GM12878 (cell line): ENCODE measurements around the gene B3GALNT1. TPM values are rescaled to one million over a fixed set of nuclear protein-coding genes. Genes with fewer than 3 reads are reported as not detected.

Experiments used
- ATAC-seq: fragments of 200-7000 bp; cut with Tn5 transposase; 3 replicates; pipeline ENCODE4 v1.9.1; 2020; ENCODE audit warnings: mild to moderate bottlenecking, moderate library complexity
- BruUV-seq: library from RNA; stranded (reverse); fragments of 400-500 nt; replicated peaks from 2 replicates; lab custom pipeline; 2021; lab: Mats Ljungman, UMichigan
- CTCF ChIA-PET: fragments of 300-600 bp; sonication (Branson Sonifier 250); formaldehyde crosslinking; extraction: SDS; loops from one replicate; lab custom pipeline; 2021; ENCODE audit warnings: inconsistent platforms; lab: Yijun Ruan, JAX
- POLR2A ChIA-PET: fragments of 350-600 bp; formaldehyde crosslinking; extraction: SDS; loops from one replicate; lab custom pipeline; 2021; ENCODE audit warnings: inconsistent platforms; lab: Charles Lee
- RAD21 ChIA-PET: fragments of 300-600 bp; sonication (Branson Sonifier 250); formaldehyde crosslinking; loops from one replicate; lab custom pipeline; 2023; ENCODE audit warnings: antibody characterized with exemption; ENCODE audit not compliant: unreplicated experiment; lab: Charles Lee
- SMC1A ChIA-PET: fragments of 300-600 bp; sonication (Branson Sonifier 250); formaldehyde crosslinking; loops from one replicate; lab custom pipeline; 2023; ENCODE audit not compliant: unreplicated experiment, uncharacterized antibody; lab: Charles Lee
- DNase-seq: peaks from one replicate; pipeline ENCODE4 v3.0.0-alpha.2; 2011; ENCODE audit warnings: low read depth, low spot score
- FAIRE-seq: peaks from 3 replicates; lab custom pipeline; 2011; peaks lifted over from hg19 to GRCh38; lab: Jason Lieb, UNC
- H2AFZ ChIP-seq: 2 replicates; pipeline ENCODE4 v1.6.0; 2011; ENCODE audit warnings: low read depth, low read length, control low read depth; ENCODE audit not compliant: control insufficient read depth
- H3K27ac ChIP-seq: 2 replicates; pipeline ENCODE4 v1.5.1; 2011; ENCODE audit warnings: control low read depth; ENCODE audit not compliant: control insufficient read depth, insufficient read depth
- H3K27me3 ChIP-seq, 2 experiments: replicated peaks in 1 of 2; 2 replicates each; pipeline versions ENCODE4 v1.6.0 to v1.6.1; 2011; ENCODE audit warnings: low read length in 1 of 2; ENCODE audit not compliant: control insufficient read depth in 2 of 2, insufficient read depth in 2 of 2
- H3K36me3 ChIP-seq, 2 experiments: 2 replicates each; pipeline ENCODE4 v1.5.1; 2011; ENCODE audit warnings: low read length in 1 of 2; ENCODE audit not compliant: control insufficient read depth in 2 of 2, insufficient read depth in 2 of 2
- H3K4me1 ChIP-seq: 2 replicates; pipeline ENCODE4 v1.6.1; 2011; ENCODE audit warnings: mild to moderate bottlenecking, low read length, moderate library complexity, mixed read lengths; ENCODE audit not compliant: control insufficient read depth, insufficient read depth
- H3K4me2 ChIP-seq: 2 replicates; pipeline ENCODE4 v1.6.0; 2011; ENCODE audit warnings: control low read depth; ENCODE audit not compliant: control insufficient read depth, insufficient read depth
- H3K4me3 ChIP-seq: fragments of 200-600 bp; sonication (generic); 2 replicates; pipeline ENCODE4 v1.5.1; 2016
- H3K79me2 ChIP-seq: 2 replicates; pipeline ENCODE4 v1.6.0; 2011; ENCODE audit warnings: low read length; ENCODE audit not compliant: control insufficient read depth, insufficient read depth
- H3K9ac ChIP-seq: 2 replicates; pipeline ENCODE4 v1.8.0; 2011; ENCODE audit warnings: low read length, control low read depth, mixed read lengths; ENCODE audit not compliant: control insufficient read depth, insufficient read depth
- H3K9me3 ChIP-seq: replicated peaks from 3 replicates; pipeline ENCODE4 v1.5.1; 2011; ENCODE audit warnings: mild to moderate bottlenecking, low read length; ENCODE audit not compliant: control insufficient read depth, insufficient read depth
- H4K20me1 ChIP-seq: 2 replicates; pipeline ENCODE4 v1.6.0; 2011; ENCODE audit not compliant: control insufficient read depth, insufficient read depth
- ATF7 ChIP-seq: fragments of 450-650 bp; IDR thresholded peaks from 2 replicates; pipeline ENCODE4 v1.6.1; 2016; ENCODE audit warnings: low read depth, mild to moderate bottlenecking
- DPF2 ChIP-seq: fragments of 450-650 bp; IDR thresholded peaks from 2 replicates; pipeline ENCODE4 v1.6.1; 2017; ENCODE audit warnings: mild to moderate bottlenecking
- EZH2 ChIP-seq: IDR thresholded peaks from 2 replicates; pipeline ENCODE4 v1.6.1; 2012; ENCODE audit warnings: low read depth, mild to moderate bottlenecking, control low read depth, inconsistent platforms, low read length, borderline replicate concordance; ENCODE audit not compliant: control insufficient read depth
- KDM1A ChIP-seq: fragments of 200-600 bp; sonication (generic); IDR thresholded peaks from 2 replicates; pipeline ENCODE4 v1.6.1; 2016; ENCODE audit warnings: borderline replicate concordance
- MEF2A ChIP-seq: IDR thresholded peaks from 2 replicates; pipeline ENCODE4 v1.6.1; 2011; ENCODE audit warnings: low read depth, mild to moderate bottlenecking, low read length, moderate library complexity; ENCODE audit not compliant: insufficient read depth
- POLR2AphosphoS2 ChIP-seq: IDR thresholded peaks from 2 replicates; pipeline ENCODE4 v1.6.1; 2011; ENCODE audit warnings: low read depth, mild to moderate bottlenecking, low read length, improper control_type of control experiment, moderate library complexity
- POLR2AphosphoS5 ChIP-seq: IDR thresholded peaks from 2 replicates; pipeline ENCODE4 v1.6.1; 2011; ENCODE audit warnings: mild to moderate bottlenecking, low read length, inconsistent platforms
- RCOR1 ChIP-seq: conservative IDR thresholded peaks from 2 replicates; pipeline ENCODE4 v1.6.1; 2012; ENCODE audit warnings: low read depth, low read length, improper control_type of control experiment
- RFX5 ChIP-seq: IDR thresholded peaks from 2 replicates; pipeline ENCODE4 v1.6.1; 2011; ENCODE audit warnings: low read depth, low read length, improper control_type of control experiment
- SMARCA5 ChIP-seq: fragments of 450-650 bp; IDR thresholded peaks from 2 replicates; pipeline ENCODE4 v1.6.1; 2017; ENCODE audit warnings: mild to moderate bottlenecking
- SUPT20H ChIP-seq: IDR thresholded peaks from 2 replicates; pipeline ENCODE4 v1.6.1; 2011; ENCODE audit warnings: low read depth, mild to moderate bottlenecking, low read length, moderate library complexity, borderline replicate concordance; ENCODE audit not compliant: control insufficient read depth
- TARDBP ChIP-seq: IDR thresholded peaks from 2 replicates; pipeline ENCODE4 v1.6.1; 2016; ENCODE audit warnings: borderline replicate concordance
- ZNF24 ChIP-seq: fragments of 450-650 bp; IDR thresholded peaks from 2 replicates; pipeline ENCODE4 v1.6.1; 2017; ENCODE audit warnings: antibody characterized with exemption, mild to moderate bottlenecking
- WGBS: methylation state at CpG from one replicate; pipeline ENCODE4 v1.1.6; 2016; ENCODE audit warnings: low lambda C conversion rate; ENCODE audit not compliant: insufficient replicate concordance, insufficient coverage; ENCODE audit errors: missing lambda C conversion rate; 5-methylcytosine and 5-hydroxymethylcytosine counted together
- in situ Hi-C: fragments of 300-500 bp; cut with MboI; formaldehyde crosslinking; loops from 9 replicates; pipeline ENCODE4 v1.14.3; 2018; ENCODE audit warnings: mixed read lengths
- intact Hi-C: fragments of 100-400 bp; cut with micrococcal nuclease; formaldehyde crosslinking; loops from one replicate; pipeline ENCODE4 v1.14.2; 2022; ENCODE audit not compliant: unreplicated experiment
- polyA plus RNA-seq, 11 experiments: library from polyadenylated mRNA; depleted of rRNA in 4 of 11; unstranded in 6 of 11; stranded (reverse) in 5 of 11; fragments of >200 nt; fragmentation: Nextera tagmentation in 4 of 11; fragmentation: Illumina TruSeq in 1 of 11; extraction: Ambion mirVana in 4 of 11; extraction: Trizol in 1 of 11; gene quantifications; 1 replicate in 1 of 11; 2 replicates in 10 of 11; pipeline versions ENCODE4 v1.2.1 to v1.2.3, GENCODE V29; 2011 to 2016; ENCODE audit warnings: inconsistent platforms in 2 of 11, missing spikeins in 2 of 11, low read depth in 1 of 11
- total RNA-seq, 4 experiments: library from RNA; depleted of rRNA in 3 of 4; stranded (reverse); fragments of >200 nt in 3 of 4; fragmentation: Illumina TruSeq in 1 of 4; extraction: Trizol in 1 of 4; gene quantifications; 2 replicates each; pipeline versions ENCODE4 v1.2.1 to v1.2.3, GENCODE V29; 2013 to 2021
- TF ChIP-seq, protein P1 (sequence below): fragments of 450-650 bp; formaldehyde crosslinking; IDR thresholded peaks from 2 replicates; pipeline ENCODE4 v1.4.0; 2022; ENCODE audit warnings: mild to moderate bottlenecking, moderate library complexity
- TF ChIP-seq, protein P2 (sequence below): IDR thresholded peaks from 2 replicates; pipeline ENCODE4 v1.6.1; 2012; ENCODE audit warnings: mild to moderate bottlenecking, low read depth, low read length
- TF ChIP-seq, protein P3 (sequence below): IDR thresholded peaks from 2 replicates; pipeline ENCODE4 v1.6.1; 2012; ENCODE audit warnings: low read depth, low read length, improper control_type of control experiment
- TF ChIP-seq, protein P4 (sequence below): fragments of 150-350 bp; IDR thresholded peaks from 2 replicates; pipeline ENCODE4 v1.6.1; 2014; ENCODE audit warnings: mild to moderate bottlenecking, low read depth, low read length

B3GALNT1 gene
- total and polyA plus RNA-seq, 10 of the 15 experiments (the other 5 are each of a cell fraction or from before 2014, with no cell fraction given), result 0.04 to 0.95 (median 0.18) TPM; not detected in 3

DNA sequence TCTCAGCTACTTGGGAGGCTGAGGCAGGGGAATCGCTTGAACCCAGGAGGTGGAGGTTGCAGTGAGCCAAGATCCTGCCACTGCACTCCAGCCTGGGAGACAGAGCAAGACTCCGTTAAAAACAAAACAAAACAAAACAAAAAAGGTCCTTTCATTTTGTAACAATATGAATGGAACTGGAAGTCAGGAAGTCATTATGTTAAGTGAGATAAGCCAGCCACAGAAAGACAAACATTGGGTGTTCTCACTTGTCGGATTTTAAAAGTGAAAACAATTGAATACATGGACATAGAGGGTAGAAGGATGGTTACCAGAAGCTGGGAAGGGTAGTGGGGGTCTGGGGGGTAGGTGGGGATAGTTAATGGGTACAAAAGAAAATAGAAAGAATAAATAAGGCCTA, 12.5 kb upstream of the B3GALNT1 start:
- H3K4me1 ChIP-seq, result no peaks in the 10 kb centered on the region
- FAIRE-seq (no peak), ATAC-seq (no peak), DNase-seq (no peak)
- H3K9ac ChIP-seq, result no peak overlapping the region
- no peaks in the 10 kb centered on the region; the same call in 2 of the 3 replicates for H3K9me3 ChIP-seq
- no peaks in the 10 kb centered on the region for H4K20me1 ChIP-seq
- H3K27me3 ChIP-seq, result no peaks in the 10 kb centered on the region
- in situ Hi-C loops, result no loop called here
- H3K4me3 ChIP-seq, result no peak overlapping the region
- H3K27ac ChIP-seq, result no peak overlapping the region
- WGBS, result 18% methylated on average over 3 of the region's 3 CpGs
- ChIA-PET RAD21 (no interaction called here), POLR2A (no interaction called here), CTCF (no interaction called here)
- H2AFZ ChIP-seq, result no peak overlapping the region
- TF ChIP-seq POLR2AphosphoS2 (no peak), MEF2A (no peak), RCOR1 (no peak), EZH2 (no peak), POLR2AphosphoS5 (no peak), ATF7 (no peak), KDM1A (no peak), DPF2 (no peak), SMARCA5 (no peak), TARDBP (no peak), RFX5 (no peak), ZNF24 (no peak), SUPT20H (no peak)
- TF ChIP-seq, protein P1, sequence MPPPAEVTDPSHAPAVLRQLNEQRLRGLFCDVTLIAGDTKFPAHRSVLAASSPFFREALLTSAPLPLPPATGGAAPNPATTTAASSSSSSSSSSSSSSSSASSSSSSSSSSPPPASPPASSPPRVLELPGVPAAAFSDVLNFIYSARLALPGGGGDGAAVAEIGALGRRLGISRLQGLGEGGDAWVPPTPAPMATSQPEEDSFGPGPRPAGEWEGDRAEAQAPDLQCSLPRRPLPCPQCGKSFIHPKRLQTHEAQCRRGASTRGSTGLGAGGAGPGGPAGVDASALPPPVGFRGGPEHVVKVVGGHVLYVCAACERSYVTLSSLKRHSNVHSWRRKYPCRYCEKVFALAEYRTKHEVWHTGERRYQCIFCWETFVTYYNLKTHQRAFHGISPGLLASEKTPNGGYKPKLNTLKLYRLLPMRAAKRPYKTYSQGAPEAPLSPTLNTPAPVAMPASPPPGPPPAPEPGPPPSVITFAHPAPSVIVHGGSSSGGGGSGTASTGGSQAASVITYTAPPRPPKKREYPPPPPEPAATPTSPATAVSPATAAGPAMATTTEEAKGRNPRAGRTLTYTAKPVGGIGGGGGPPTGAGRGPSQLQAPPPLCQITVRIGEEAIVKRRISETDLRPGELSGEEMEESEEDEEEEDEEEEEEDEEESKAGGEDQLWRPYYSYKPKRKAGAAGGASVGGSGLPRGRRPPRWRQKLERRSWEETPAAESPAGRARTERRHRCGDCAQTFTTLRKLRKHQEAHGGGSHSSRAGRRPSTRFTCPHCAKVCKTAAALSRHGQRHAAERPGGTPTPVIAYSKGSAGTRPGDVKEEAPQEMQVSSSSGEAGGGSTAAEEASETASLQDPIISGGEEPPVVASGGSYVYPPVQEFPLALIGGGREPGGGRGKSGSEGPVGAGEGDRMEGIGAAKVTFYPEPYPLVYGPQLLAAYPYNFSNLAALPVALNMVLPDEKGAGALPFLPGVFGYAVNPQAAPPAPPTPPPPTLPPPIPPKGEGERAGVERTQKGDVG (CRISPR knock-in tag), result no peak
- TF ChIP-seq, protein P2, sequence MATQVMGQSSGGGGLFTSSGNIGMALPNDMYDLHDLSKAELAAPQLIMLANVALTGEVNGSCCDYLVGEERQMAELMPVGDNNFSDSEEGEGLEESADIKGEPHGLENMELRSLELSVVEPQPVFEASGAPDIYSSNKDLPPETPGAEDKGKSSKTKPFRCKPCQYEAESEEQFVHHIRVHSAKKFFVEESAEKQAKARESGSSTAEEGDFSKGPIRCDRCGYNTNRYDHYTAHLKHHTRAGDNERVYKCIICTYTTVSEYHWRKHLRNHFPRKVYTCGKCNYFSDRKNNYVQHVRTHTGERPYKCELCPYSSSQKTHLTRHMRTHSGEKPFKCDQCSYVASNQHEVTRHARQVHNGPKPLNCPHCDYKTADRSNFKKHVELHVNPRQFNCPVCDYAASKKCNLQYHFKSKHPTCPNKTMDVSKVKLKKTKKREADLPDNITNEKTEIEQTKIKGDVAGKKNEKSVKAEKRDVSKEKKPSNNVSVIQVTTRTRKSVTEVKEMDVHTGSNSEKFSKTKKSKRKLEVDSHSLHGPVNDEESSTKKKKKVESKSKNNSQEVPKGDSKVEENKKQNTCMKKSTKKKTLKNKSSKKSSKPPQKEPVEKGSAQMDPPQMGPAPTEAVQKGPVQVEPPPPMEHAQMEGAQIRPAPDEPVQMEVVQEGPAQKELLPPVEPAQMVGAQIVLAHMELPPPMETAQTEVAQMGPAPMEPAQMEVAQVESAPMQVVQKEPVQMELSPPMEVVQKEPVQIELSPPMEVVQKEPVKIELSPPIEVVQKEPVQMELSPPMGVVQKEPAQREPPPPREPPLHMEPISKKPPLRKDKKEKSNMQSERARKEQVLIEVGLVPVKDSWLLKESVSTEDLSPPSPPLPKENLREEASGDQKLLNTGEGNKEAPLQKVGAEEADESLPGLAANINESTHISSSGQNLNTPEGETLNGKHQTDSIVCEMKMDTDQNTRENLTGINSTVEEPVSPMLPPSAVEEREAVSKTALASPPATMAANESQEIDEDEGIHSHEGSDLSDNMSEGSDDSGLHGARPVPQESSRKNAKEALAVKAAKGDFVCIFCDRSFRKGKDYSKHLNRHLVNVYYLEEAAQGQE, result no peak
- TF ChIP-seq, protein P3, sequence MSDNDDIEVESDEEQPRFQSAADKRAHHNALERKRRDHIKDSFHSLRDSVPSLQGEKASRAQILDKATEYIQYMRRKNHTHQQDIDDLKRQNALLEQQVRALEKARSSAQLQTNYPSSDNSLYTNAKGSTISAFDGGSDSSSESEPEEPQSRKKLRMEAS, result no peak
- TF ChIP-seq, protein P4, sequence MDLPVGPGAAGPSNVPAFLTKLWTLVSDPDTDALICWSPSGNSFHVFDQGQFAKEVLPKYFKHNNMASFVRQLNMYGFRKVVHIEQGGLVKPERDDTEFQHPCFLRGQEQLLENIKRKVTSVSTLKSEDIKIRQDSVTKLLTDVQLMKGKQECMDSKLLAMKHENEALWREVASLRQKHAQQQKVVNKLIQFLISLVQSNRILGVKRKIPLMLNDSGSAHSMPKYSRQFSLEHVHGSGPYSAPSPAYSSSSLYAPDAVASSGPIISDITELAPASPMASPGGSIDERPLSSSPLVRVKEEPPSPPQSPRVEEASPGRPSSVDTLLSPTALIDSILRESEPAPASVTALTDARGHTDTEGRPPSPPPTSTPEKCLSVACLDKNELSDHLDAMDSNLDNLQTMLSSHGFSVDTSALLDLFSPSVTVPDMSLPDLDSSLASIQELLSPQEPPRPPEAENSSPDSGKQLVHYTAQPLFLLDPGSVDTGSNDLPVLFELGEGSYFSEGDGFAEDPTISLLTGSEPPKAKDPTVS, result no peak
- TF ChIP-seq, all 136 proteins: peak for 0
- no peak overlapping the region for H3K4me2 ChIP-seq
- intact Hi-C loops, result no loop called here
- no peaks in the 10 kb centered on the region for H3K36me3 ChIP-seq
- BruUV-seq, result no TSS peak
- no peaks in the 10 kb centered on the region for H3K79me2 ChIP-seq
- SMC1A ChIA-PET, result no interaction called here
